HUES48 (cell line): ENCODE measurements around the gene AJAP1.
A peak's percentile ranks its signal among the peaks of the same experiment; 100 is the strongest.

Experiments
- H3K27ac ChIP-seq: one replicate; pipeline ENCODE4 v1.7.0; 2013; ENCODE audit warnings: low read depth, low read length, inconsistent platforms
- H3K27me3 ChIP-seq: 2 replicates; pipeline ENCODE4 v1.6.1; 2013; ENCODE audit warnings: mild to moderate bottlenecking, low read length; ENCODE audit not compliant: control insufficient read depth, insufficient read depth
- H3K36me3 ChIP-seq: 2 replicates; pipeline ENCODE4 v1.6.1; 2013; ENCODE audit warnings: low read length; ENCODE audit not compliant: control insufficient read depth, insufficient read depth
- H3K4me1 ChIP-seq: 2 replicates; pipeline ENCODE4 v1.6.1; 2013; ENCODE audit warnings: mild to moderate bottlenecking, low read length; ENCODE audit not compliant: control insufficient read depth, insufficient read depth
- H3K4me3 ChIP-seq: 2 replicates; pipeline ENCODE4 v1.5.1; 2013; ENCODE audit warnings: mild to moderate bottlenecking, low read depth, low read length
- H3K9ac ChIP-seq: 2 replicates; pipeline ENCODE4 v1.6.1; 2013; ENCODE audit warnings: mild to moderate bottlenecking, low read depth, low read length, moderate library complexity
- H3K9me3 ChIP-seq: 2 replicates; pipeline ENCODE4 v1.6.1; 2013; ENCODE audit warnings: low read length; ENCODE audit not compliant: control insufficient read depth, insufficient read depth

Gene AJAP1

DNA sequence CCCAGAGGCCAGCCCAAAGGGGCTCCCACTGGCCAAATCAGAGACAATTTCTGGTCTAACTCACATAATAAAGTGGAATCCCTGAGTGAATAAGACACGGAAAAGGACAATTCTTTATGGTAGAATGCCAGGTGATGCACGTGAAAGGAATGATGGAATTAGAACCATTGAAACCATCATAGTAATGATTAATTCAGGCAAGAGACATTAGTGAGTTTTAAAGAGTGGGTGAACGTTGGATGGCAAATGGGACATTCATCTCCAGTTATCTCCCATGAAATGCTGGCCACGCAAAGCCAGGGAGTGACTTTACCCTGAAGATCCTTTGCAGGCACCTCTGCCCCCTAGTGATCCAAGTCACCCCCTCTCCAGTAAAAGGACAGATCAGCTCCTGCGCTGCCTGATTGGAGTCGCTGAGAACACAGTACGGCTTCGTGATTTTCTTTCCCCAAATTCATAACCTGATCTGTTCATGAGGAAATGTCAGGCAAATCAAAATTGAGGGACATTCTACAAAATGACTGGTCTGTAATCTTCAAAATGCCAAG, 87.5 kb downstream of the AJAP1 start:
- Histone ChIP-seq H3K36me3 (no peaks in the 10 kb centered on the region), H3K9ac (no peak overlapping the region), H3K9me3 (no peaks in the 10 kb centered on the region), H3K4me3 (no peak overlapping the region), H3K4me1 (0 out of 2 replicates have a peak, but pooled peaks cover 2% of the 10 kb centered on the region), H3K27me3 (no peaks in the 10 kb centered on the region), H3K27ac (no peak overlapping the region)

DNA sequence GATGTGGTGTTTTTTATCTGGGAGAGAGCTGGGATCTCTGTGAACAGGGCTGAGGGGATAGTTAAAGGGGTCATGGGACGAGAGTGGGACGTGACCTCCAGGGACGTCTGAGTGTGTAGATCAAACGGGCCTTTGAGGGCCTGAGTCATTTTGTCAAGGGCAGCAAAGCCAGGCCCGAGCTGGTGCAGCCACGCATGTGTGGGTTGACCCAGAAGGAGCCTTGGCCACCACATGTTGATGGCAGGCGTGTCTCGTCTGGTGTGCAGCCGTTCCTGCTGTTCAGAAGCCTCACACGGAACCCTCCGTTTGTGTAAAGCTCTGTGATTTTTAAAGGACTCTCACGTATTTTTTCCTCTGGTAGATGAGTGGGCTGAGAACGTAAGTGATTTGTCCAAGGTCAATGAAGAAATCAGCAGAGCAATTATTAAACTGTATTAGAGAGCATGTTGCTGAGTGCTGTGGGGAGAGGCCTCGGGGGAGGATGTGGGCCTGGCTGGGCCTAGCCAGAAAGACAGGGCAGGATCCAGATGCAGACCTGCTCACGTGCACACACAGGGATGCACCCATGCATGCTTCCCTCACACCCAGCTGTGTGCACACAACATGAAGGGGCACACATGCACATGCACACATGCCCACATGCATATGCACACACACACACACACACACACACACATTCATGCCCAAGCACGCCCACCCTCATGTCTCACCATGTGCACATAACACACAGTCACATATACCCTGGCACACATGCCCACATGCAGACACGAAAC, 89.8 kb downstream of the AJAP1 start:
- Histone ChIP-seq H3K4me3 (no peak overlapping the region), H3K9me3 (no peaks in the 10 kb centered on the region), H3K27me3 (no peaks in the 10 kb centered on the region), H3K36me3 (no peaks in the 10 kb centered on the region), H3K4me1 (0 out of 2 replicates have a peak, but pooled peaks cover 2% of the 10 kb centered on the region), H3K9ac (no peak overlapping the region), H3K27ac (no peak overlapping the region)

DNA sequence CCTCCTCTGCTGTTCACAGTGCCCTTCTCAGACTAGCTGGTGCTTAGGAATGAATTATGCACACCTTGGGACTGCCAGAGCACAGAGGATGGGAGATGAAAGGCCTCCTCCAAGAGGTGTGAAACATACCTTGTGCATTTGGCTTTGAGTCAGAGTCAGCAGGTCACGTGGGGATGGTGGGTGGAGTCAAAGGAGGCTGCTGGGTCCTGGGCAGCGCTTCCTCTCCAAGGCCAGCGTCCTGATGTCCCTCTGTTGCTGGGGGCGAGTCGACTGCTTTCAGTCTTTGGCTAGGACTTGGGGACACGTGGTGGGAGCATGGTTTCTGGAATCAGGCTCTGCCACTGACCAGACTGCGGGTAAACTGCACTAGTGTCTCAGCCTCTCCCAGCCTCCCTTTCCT, 91.2 kb downstream of the AJAP1 start:
- no peak overlapping the region for H3K9ac ChIP-seq
- H3K4me1 ChIP-seq, result 0 out of 2 replicates have a peak, but pooled peaks cover 2% of the 10 kb centered on the region
- H3K27ac ChIP-seq, result no peak overlapping the region
- no peaks in the 10 kb centered on the region for H3K27me3 ChIP-seq
- no peak overlapping the region for H3K4me3 ChIP-seq
- H3K36me3 ChIP-seq, result no peaks in the 10 kb centered on the region
- no peaks in the 10 kb centered on the region for H3K9me3 ChIP-seq

DNA sequence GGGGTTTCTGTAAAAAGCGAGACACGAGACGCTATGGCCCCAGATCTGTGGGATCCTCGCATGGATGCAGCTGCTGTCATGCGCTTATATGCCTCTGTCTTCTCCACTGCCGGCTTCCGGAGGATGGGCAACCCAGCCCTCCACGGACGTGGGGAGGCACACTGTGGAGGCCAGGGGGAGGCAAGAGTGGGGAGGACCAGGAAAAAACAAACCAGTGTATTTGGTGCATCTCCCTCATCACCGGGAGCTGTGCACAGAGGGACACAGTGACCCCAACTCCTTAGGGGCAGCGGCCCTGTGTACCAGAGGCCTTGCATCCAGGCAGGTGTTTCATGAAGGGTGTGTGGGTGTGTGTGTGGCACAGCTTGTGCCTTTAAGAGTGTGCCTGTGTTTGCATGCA, 95.0 kb downstream of the AJAP1 start:
- Histone ChIP-seq H3K9me3 (peaks cover 6% of the 10 kb centered on the region; the same call in 1 of the 2 replicates), H3K27me3 (no peaks in the 10 kb centered on the region), H3K36me3 (no peaks in the 10 kb centered on the region), H3K27ac (no peak overlapping the region), H3K9ac (no peak overlapping the region), H3K4me3 (no peak overlapping the region), H3K4me1 (peaks cover 3% of the 10 kb centered on the region; the same call in 1 of the 2 replicates)

DNA sequence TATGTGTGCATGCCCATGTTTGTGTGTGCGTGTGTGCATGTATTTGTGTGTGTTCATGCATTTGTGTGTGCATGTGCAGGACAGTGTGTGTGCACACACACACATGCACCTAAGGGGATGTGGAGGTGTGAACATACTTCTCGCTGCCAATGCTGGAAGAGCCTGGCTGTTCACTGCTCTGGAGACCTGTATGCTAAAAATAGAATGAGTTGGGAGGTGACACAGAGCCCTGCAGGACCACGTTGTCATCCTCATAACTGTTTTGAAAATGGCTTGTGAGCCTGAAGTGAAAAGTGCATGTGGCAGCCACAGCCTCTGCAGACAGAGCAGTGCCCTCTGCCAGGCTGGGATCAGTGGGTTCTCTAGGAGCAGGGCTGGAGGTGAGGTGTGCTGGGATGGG, 95.8 kb downstream of the AJAP1 start:
- Histone ChIP-seq H3K36me3 (no peaks in the 10 kb centered on the region), H3K4me3 (no peak overlapping the region), H3K9ac (no peak overlapping the region), H3K9me3 (peaks cover 6% of the 10 kb centered on the region; the same call in 1 of the 2 replicates), H3K27ac (no peak overlapping the region), H3K4me1 (peaks cover 11% of the 10 kb centered on the region), H3K27me3 (no peaks in the 10 kb centered on the region)

DNA sequence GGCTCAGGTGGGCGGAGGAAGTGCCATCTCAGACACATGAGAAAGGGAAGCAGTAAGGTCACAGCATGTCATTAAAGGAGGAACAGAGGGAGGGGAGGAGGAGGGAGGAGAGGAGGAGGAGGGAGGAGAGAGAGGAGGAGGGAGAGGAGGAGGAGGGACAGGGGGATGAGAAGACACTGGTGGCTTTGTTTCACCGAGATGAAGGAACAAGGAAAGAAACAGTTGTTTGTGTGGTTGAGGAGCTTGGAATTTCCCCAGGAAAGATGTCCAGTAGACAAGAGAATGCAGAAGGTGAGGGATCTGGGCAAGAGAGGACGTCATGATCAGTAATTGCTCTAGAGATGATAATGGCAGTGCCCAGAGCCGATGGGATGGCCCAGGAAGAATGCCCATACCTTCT, 97.7 kb downstream of the AJAP1 start:
- no peak overlapping the region for H3K9ac ChIP-seq
- H3K27ac ChIP-seq, result no peak overlapping the region
- H3K36me3 ChIP-seq, result no peaks in the 10 kb centered on the region
- no peaks in the 10 kb centered on the region for H3K27me3 ChIP-seq
- no peak overlapping the region for H3K4me3 ChIP-seq
- H3K4me1 ChIP-seq, result peaks cover 26% of the 10 kb centered on the region
- H3K9me3 ChIP-seq, result peaks cover 6% of the 10 kb centered on the region; the same call in 1 of the 2 replicates

DNA sequence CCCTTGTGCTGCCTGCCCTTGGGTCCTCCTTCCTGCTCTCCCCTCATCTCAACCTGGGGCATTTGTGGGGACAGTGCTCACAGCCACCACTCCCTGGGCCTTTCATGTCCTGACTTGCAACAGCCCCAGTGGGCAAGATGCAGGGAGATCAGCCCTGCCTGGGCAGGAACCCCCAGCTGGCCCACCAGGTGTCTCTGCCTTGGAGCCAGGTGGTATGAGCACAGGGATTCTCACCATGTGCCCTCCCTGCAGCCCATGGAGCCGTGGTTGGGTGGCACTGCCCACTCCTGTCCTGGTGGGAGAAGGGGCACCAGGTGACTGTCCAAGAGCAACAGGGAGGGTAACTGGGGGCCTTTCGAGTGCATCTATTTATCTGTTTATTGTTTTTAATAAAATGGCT, 100.4 kb downstream of the AJAP1 start:
- no peak overlapping the region for H3K9ac ChIP-seq
- peaks cover 6% of the 10 kb centered on the region; the same call in 1 of the 2 replicates for H3K9me3 ChIP-seq
- peaks cover 31% of the 10 kb centered on the region for H3K4me1 ChIP-seq
- no peak overlapping the region for H3K4me3 ChIP-seq
- no peaks in the 10 kb centered on the region for H3K27me3 ChIP-seq
- peak overlapping the region; percentile 84 for H3K27ac ChIP-seq
- H3K36me3 ChIP-seq, result no peaks in the 10 kb centered on the region

DNA sequence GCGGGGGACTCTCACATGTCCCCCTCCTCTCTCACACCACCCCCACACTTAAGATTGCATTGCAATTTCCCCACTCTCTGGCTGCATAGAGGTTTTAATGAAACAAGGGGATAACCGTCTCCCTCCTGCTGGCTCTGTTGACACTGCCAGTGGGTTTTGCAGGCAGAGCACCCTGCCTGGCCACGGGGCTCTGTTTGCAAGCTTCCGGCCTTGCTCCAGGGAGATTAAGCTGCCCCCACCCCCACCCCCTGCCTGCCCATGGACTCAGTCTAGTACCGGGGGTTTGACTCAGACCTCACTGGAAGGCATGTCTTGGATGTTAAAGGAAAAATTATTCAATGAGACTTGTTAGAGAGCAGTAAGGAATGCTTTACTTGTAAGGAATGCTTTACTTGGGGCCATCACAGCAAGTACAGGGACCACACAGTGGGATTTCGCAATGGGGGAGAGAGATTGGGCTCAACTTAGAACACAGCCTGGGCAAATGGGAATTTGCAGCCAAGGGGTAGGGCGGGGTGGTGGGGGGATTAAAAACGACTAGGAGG, 101.0 kb downstream of the AJAP1 start:
- Histone ChIP-seq H3K4me3 (no peak overlapping the region; the same call in 1 of the 2 replicates), H3K4me1 (peaks cover 31% of the 10 kb centered on the region), H3K36me3 (no peaks in the 10 kb centered on the region), H3K27ac (peak overlapping the region; percentile 84), H3K9ac (no peak overlapping the region), H3K9me3 (peaks cover 6% of the 10 kb centered on the region; the same call in 1 of the 2 replicates), H3K27me3 (no peaks in the 10 kb centered on the region)

DNA sequence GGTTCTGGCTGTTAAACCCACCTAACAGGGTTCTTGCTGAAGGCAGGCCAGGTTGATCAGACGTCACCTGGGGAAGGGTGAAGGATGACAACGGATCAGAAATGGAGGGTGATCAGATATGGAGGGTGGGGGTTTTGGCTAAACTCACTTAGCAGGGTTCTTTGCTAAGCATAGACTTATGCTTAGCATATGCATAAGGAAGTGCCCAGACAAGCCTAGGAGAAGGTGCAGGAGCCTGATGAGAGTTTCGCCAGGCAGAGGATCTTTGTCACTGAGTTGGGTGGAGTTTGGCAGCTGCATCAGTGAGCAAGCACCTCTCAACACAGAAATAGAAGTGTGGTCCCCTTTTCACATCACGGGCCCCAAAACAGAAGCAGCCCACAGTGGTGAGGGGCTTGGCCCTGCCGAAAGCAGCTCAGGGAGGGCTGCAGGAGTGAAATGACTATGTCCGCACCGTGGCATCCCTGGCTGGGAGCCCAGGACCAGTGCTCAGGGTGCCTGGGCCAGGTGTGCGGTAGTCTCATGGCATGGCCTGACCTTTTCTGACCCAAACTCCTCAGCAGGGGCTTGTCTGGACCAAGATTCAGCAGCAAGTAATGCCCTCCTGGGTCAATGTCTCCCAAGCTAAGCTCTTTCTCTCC, 101.6 kb downstream of the AJAP1 start:
- Histone ChIP-seq H3K4me3 (no peak overlapping the region), H3K4me1 (peaks cover 31% of the 10 kb centered on the region), H3K27me3 (no peaks in the 10 kb centered on the region), H3K36me3 (no peaks in the 10 kb centered on the region), H3K9me3 (peaks cover 6% of the 10 kb centered on the region; the same call in 1 of the 2 replicates), H3K27ac (peak overlapping the region; percentile 84), H3K9ac (no peak overlapping the region)

DNA sequence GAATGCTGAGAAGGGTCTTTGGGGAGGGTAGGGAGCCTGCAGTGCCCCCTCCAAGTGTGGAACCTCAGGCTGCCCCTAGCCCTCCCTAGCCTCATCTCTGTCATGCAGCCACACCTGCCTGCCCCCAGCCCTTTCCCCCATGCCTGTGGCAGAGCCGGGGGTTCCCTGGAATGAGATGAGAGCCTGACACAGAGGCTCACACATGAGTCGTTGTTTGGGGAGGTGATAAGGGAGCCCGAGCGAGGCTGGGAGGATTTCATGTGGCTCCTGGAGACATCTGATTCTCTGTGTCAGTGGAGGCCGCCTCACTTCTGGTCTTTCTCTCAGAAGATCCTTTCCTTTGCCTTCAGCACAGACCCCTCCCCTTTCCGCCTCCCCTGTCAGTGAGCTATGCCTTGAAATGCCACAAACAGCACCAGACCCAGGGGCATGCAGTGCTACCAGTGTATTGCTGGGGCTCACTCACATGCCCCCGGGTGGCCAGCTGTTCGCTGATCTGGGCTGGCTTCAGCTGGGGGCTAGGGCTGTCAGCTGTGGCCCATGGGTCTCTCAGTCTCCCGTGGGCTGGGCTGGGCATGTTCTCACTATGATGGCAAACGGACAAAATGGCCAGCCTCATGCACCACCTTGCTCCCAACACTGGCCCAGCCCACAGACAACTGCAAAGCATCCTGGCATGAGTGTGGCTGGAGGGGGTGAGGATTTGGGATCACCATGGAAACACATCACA, 102.6 kb downstream of the AJAP1 start:
- Histone ChIP-seq H3K36me3 (no peaks in the 10 kb centered on the region), H3K9me3 (peaks cover 6% of the 10 kb centered on the region; the same call in 1 of the 2 replicates), H3K9ac (no peak overlapping the region), H3K4me1 (peaks cover 31% of the 10 kb centered on the region), H3K27me3 (no peaks in the 10 kb centered on the region), H3K4me3 (no peak overlapping the region), H3K27ac (no peak overlapping the region)
